Panc1 (cell line): ENCODE measurements around the gene UCHL3.

Source experiments
- CTCF ChIP-seq: fragments of 450-650 bp; IDR thresholded peaks from 2 replicates; pipeline ENCODE4 v1.5.1; 2017; ENCODE audit warnings: mild to moderate bottlenecking
- TCF7L2 ChIP-seq: IDR thresholded peaks from 2 replicates; pipeline ENCODE4 v1.6.1; 2011; ENCODE audit warnings: mild to moderate bottlenecking, low read depth, low read length, inconsistent platforms

GRCh38 chr13:75587679-75588078 lies 38.1 kb downstream of the UCHL3 start:
- TF ChIP-seq CTCF, result no peak
- TF ChIP-seq TCF7L2, result no peak
